Fibroblast of the conjunctiva (primary cell): Measurements from ENCODE around the gene DOCK3.
"Not testable (repeated sequence)": the region's sequence is repeated elsewhere in the genome, so short reads cannot be mapped to it uniquely, and the experiment has no call there.

Source experiments
- DNase-seq: peaks from one replicate; pipeline ENCODE4 v3.0.0-alpha.2; 2010; ENCODE audit warnings: low read depth

Gene DOCK3

GRCh38 chr3:50676031-50676705 is 1.4 kb downstream of the DOCK3 start:
- no peak for DNase-seq

- DNase-seq: no peak
Observed at GRCh38 chr3:50687127-50687751, 12.5 kb downstream of the DOCK3 start.

GRCh38 chr3:50687916-50688315 is 13.2 kb downstream of the DOCK3 start:
- no peak for DNase-seq

GRCh38 chr3:50688602-50689001 is 13.9 kb downstream of the DOCK3 start:
- not testable (repeated sequence) for DNase-seq

- no peak for DNase-seq
Observed at GRCh38 chr3:50689558-50689957, 14.8 kb downstream of the DOCK3 start.

- no peak for DNase-seq
Observed at GRCh38 chr3:50695031-50695430, 20.3 kb downstream of the DOCK3 start.

GRCh38 chr3:50696276-50696675 is 21.5 kb downstream of the DOCK3 start:
- no peak for DNase-seq

- no peak for DNase-seq
Observed at GRCh38 chr3:50698269-50698668, 23.5 kb downstream of the DOCK3 start.

GRCh38 chr3:50708620-50709019 is 33.9 kb downstream of the DOCK3 start:
- no peak for DNase-seq

GRCh38 chr3:50714946-50715345 is 40.2 kb downstream of the DOCK3 start:
- no peak for DNase-seq

- no peak for DNase-seq
Observed at GRCh38 chr3:50724831-50725230, 50.1 kb downstream of the DOCK3 start.

GRCh38 chr3:50734985-50735384 is 60.3 kb downstream of the DOCK3 start:
- no peak for DNase-seq

- DNase-seq: no peak
Observed at GRCh38 chr3:50737193-50737905, 62.6 kb downstream of the DOCK3 start.

GRCh38 chr3:50737906-50738598 is 63.3 kb downstream of the DOCK3 start:
- no peak for DNase-seq

GRCh38 chr3:50743643-50744042 is 68.9 kb downstream of the DOCK3 start:
- no peak for DNase-seq

- no peak for DNase-seq
Observed at GRCh38 chr3:50749822-50750221, 75.1 kb downstream of the DOCK3 start.

GRCh38 chr3:50759015-50759414 is 84.3 kb downstream of the DOCK3 start:
- no peak for DNase-seq

GRCh38 chr3:50777680-50778079 is 103.0 kb downstream of the DOCK3 start:
- DNase-seq: no peak

- not testable (repeated sequence) for DNase-seq
Observed at GRCh38 chr3:50781766-50782165, 107.0 kb downstream of the DOCK3 start.

GRCh38 chr3:50786631-50787030 is 111.9 kb downstream of the DOCK3 start:
- DNase-seq: no peak

- DNase-seq: not testable (repeated sequence)
Observed at GRCh38 chr3:50790894-50791293, 116.2 kb downstream of the DOCK3 start.

- no peak for DNase-seq
Observed at GRCh38 chr3:50792568-50792967, 117.8 kb downstream of the DOCK3 start.

- DNase-seq: not testable (repeated sequence)
Observed at GRCh38 chr3:50803805-50804204, 129.1 kb downstream of the DOCK3 start.
